ENCODE data around the gene VARS2. TPM values are rescaled to one million over a fixed set of nuclear protein-coding genes. Genes with fewer than 3 reads are reported as not detected.

Gene VARS2
- total RNA-seq, 1 donor from 2014 or later: 26.3 TPM

GRCh38 chr6:30891816-30892538 is 22.1 kb upstream of the VARS2 start:
- peaks cover 61% of the 10 kb centered on the region for H3K36me3 ChIP-seq (ENCODE audit: control insufficient read depth, insufficient read depth, low read length)
- no peak for TF ChIP-seq CTCF (IDR thresholded peaks at IDR 0.05; ENCODE audit: insufficient read depth, low read length, severe bottlenecking)
- H3K27me3 ChIP-seq (ENCODE audit: control insufficient read depth, insufficient read depth, low read length): no peaks in the 10 kb centered on the region
- no peak for FAIRE-seq
- no peak overlapping the region for H3K4me3 ChIP-seq (ENCODE audit: low read depth, low read length)
- DNase-seq (ENCODE audit: low read depth): no peak

- FAIRE-seq: no peak
- peaks cover 68% of the 10 kb centered on the region for H3K36me3 ChIP-seq (ENCODE audit: control insufficient read depth, insufficient read depth, low read length)
These were observed 20.9 kb upstream of the VARS2 start for GRCh38 chr6:30893001-30893591.

GRCh38 chr6:30893666-30894065 is 20.4 kb upstream of the VARS2 start:
- Histone ChIP-seq H3K4me3 (ENCODE audit: low read depth, low read length) (no peak overlapping the region), H3K36me3 (ENCODE audit: control insufficient read depth, insufficient read depth, low read length) (peaks cover 73% of the 10 kb centered on the region), H3K27me3 (ENCODE audit: control insufficient read depth, insufficient read depth, low read length) (no peaks in the 10 kb centered on the region)
- no peak for DNase-seq (ENCODE audit: low read depth)
- FAIRE-seq: no peak
- TF ChIP-seq CTCF (IDR thresholded peaks at IDR 0.05; ENCODE audit: insufficient read depth, low read length, severe bottlenecking): no peak

More at GRCh38 chr6:30893001-30893591, 20.9 kb upstream of the VARS2 start:
- no peaks in the 10 kb centered on the region for H3K27me3 ChIP-seq (ENCODE audit: control insufficient read depth, insufficient read depth, low read length)
- TF ChIP-seq CTCF (IDR thresholded peaks at IDR 0.05; ENCODE audit: insufficient read depth, low read length, severe bottlenecking): peak; percentile 11
- H3K4me3 ChIP-seq (ENCODE audit: low read depth, low read length): no peak overlapping the region
- no peak for DNase-seq (ENCODE audit: low read depth)

GRCh38 chr6:30894381-30894780 is 19.7 kb upstream of the VARS2 start:
- peaks cover 74% of the 10 kb centered on the region for H3K36me3 ChIP-seq (ENCODE audit: control insufficient read depth, insufficient read depth, low read length)
- H3K27me3 ChIP-seq (ENCODE audit: control insufficient read depth, insufficient read depth, low read length): no peaks in the 10 kb centered on the region
- FAIRE-seq (peak; percentile 73), DNase-seq (ENCODE audit: low read depth) (no peak)
- TF ChIP-seq CTCF (IDR thresholded peaks at IDR 0.05; ENCODE audit: insufficient read depth, low read length, severe bottlenecking): no peak
- no peak overlapping the region for H3K4me3 ChIP-seq (ENCODE audit: low read depth, low read length)

- TF ChIP-seq CTCF (IDR thresholded peaks at IDR 0.05; ENCODE audit: insufficient read depth, low read length, severe bottlenecking): no peak
- FAIRE-seq: no peak
- DNase-seq (ENCODE audit: low read depth): no peak
- H3K36me3 ChIP-seq (ENCODE audit: control insufficient read depth, insufficient read depth, low read length): peaks cover 71% of the 10 kb centered on the region
- H3K27me3 ChIP-seq (ENCODE audit: control insufficient read depth, insufficient read depth, low read length): no peaks in the 10 kb centered on the region
- H3K4me3 ChIP-seq (ENCODE audit: low read depth, low read length): no peak overlapping the region
These were observed 19.1 kb upstream of the VARS2 start for GRCh38 chr6:30894935-30895334.
